HEK293 (cell line): ENCODE measurements around the gene ARL16.
A peak's percentile ranks its signal among the peaks of the same experiment; 100 is the strongest.

Experiments
- BCL11B ChIP-seq: fragments of 450-650 bp; formaldehyde crosslinking; IDR thresholded peaks from 2 replicates; pipeline ENCODE4 v1.5.1; 2016; ENCODE audit warnings: low read depth, missing biosample characterization, missing genetic modification characterization
- GLI2 ChIP-seq: fragments of 450-650 bp; formaldehyde crosslinking; IDR thresholded peaks from 2 replicates; pipeline ENCODE4; 2017; ENCODE audit warnings: missing biosample characterization, missing genetic modification characterization, low read depth, borderline replicate concordance
- GLIS1 ChIP-seq: fragments of 450-650 bp; formaldehyde crosslinking; IDR thresholded peaks from 2 replicates; pipeline ENCODE4 v1.5.1; 2016; ENCODE audit warnings: missing biosample characterization, missing genetic modification characterization
- HOXC10 ChIP-seq: sonication (generic); formaldehyde crosslinking; IDR thresholded peaks from 2 replicates; pipeline ENCODE4 v1.8.1; 2023; ENCODE audit warnings: mild to moderate bottlenecking, missing genetic modification reagents
- HOXD13 ChIP-seq: sonication (generic); formaldehyde crosslinking; IDR thresholded peaks from 2 replicates; pipeline ENCODE4 v1.8.0; 2022; ENCODE audit warnings: missing genetic modification reagents, borderline replicate concordance
- MYNN ChIP-seq: fragments of 450-650 bp; formaldehyde crosslinking; IDR thresholded peaks from 2 replicates; pipeline ENCODE4 v1.5.1; 2016; ENCODE audit warnings: missing biosample characterization, missing genetic modification characterization, borderline replicate concordance
- TRIM28 ChIP-seq: IDR thresholded peaks from 2 replicates; pipeline ENCODE4 v1.6.1; 2011; ENCODE audit warnings: low read length, control low read depth, borderline replicate concordance
- ZBTB21 ChIP-seq: fragments of 450-650 bp; formaldehyde crosslinking; IDR thresholded peaks from 2 replicates; pipeline ENCODE4 v1.5.1; 2017; ENCODE audit warnings: missing biosample characterization, missing genetic modification characterization
- ZBTB7A ChIP-seq: fragments of 450-650 bp; formaldehyde crosslinking; IDR thresholded peaks from 2 replicates; pipeline ENCODE4 v1.5.1; 2016; ENCODE audit warnings: low read depth, missing biosample characterization, missing genetic modification characterization
- ZNF202 ChIP-seq: fragments of 450-650 bp; formaldehyde crosslinking; IDR thresholded peaks from 2 replicates; pipeline ENCODE4 v1.5.1; 2016; ENCODE audit warnings: missing biosample characterization, missing genetic modification characterization, borderline replicate concordance
- ZNF211 ChIP-seq: fragments of 450-650 bp; formaldehyde crosslinking; IDR thresholded peaks from 2 replicates; pipeline ENCODE4 v1.5.1; 2016; ENCODE audit warnings: low read depth, missing biosample characterization, missing genetic modification characterization
- ZNF292 ChIP-seq: fragments of 450-650 bp; formaldehyde crosslinking; IDR thresholded peaks from 2 replicates; pipeline ENCODE4 v1.5.1; 2016; ENCODE audit warnings: low read depth, missing biosample characterization, missing genetic modification characterization, borderline replicate concordance
- ZNF354C ChIP-seq: fragments of 450-650 bp; formaldehyde crosslinking; IDR thresholded peaks from 2 replicates; pipeline ENCODE4 v1.5.1; 2016; ENCODE audit warnings: missing biosample characterization, missing genetic modification characterization, low read depth, borderline replicate concordance
- ZNF37A ChIP-seq: fragments of 450-650 bp; IDR thresholded peaks from 2 replicates; pipeline ENCODE4 v1.5.1; 2018; ENCODE audit warnings: missing biosample characterization, missing genetic modification characterization
- ZNF510 ChIP-seq: fragments of 450-650 bp; formaldehyde crosslinking; IDR thresholded peaks from 2 replicates; pipeline ENCODE4 v1.5.1; 2018; ENCODE audit warnings: mild to moderate bottlenecking, missing genetic modification characterization, missing biosample characterization; ENCODE audit not compliant: insufficient replicate concordance
- ZNF514 ChIP-seq: fragments of 450-650 bp; formaldehyde crosslinking; IDR thresholded peaks from 2 replicates; pipeline ENCODE4 v1.5.1; 2016; ENCODE audit warnings: missing biosample characterization, missing genetic modification characterization
- ZNF585B ChIP-seq: fragments of 450-650 bp; formaldehyde crosslinking; IDR thresholded peaks from 2 replicates; pipeline ENCODE4 v1.5.1; 2016; ENCODE audit warnings: missing biosample characterization, missing genetic modification characterization
- ZNF626 ChIP-seq: fragments of 450-650 bp; sonication (Bioruptor Pico); formaldehyde crosslinking; IDR thresholded peaks from 2 replicates; pipeline ENCODE4 v1.5.1; 2018; ENCODE audit warnings: missing biosample characterization, missing genetic modification characterization, inconsistent platforms
- ZNF629 ChIP-seq: fragments of 450-650 bp; formaldehyde crosslinking; IDR thresholded peaks from 2 replicates; pipeline ENCODE4 v1.5.1; 2017; ENCODE audit warnings: missing biosample characterization, missing genetic modification characterization
- ZNF658 ChIP-seq: fragments of 450-650 bp; formaldehyde crosslinking; IDR thresholded peaks from 2 replicates; pipeline ENCODE4; 2016; ENCODE audit warnings: missing biosample characterization, missing genetic modification characterization
- ZNF660 ChIP-seq: fragments of 450-650 bp; IDR thresholded peaks from 2 replicates; pipeline ENCODE4 v1.5.1; 2018; ENCODE audit warnings: missing biosample characterization, mild to moderate bottlenecking, missing genetic modification characterization
- ZNF768 ChIP-seq: fragments of 450-650 bp; formaldehyde crosslinking; IDR thresholded peaks from 2 replicates; pipeline ENCODE4 v1.5.1; 2018; ENCODE audit warnings: missing biosample characterization, mild to moderate bottlenecking, missing genetic modification characterization
- ZSCAN23 ChIP-seq: fragments of 450-650 bp; formaldehyde crosslinking; IDR thresholded peaks from 2 replicates; pipeline ENCODE4 v1.5.1; 2016; ENCODE audit warnings: missing biosample characterization, missing genetic modification characterization
- TF ChIP-seq, protein P1 (sequence below): fragments of 450-650 bp; formaldehyde crosslinking; IDR thresholded peaks from 2 replicates; pipeline ENCODE4 v1.5.1; 2016; ENCODE audit warnings: missing biosample characterization, missing genetic modification characterization
- TF ChIP-seq, protein P2 (sequence below): fragments of 450-650 bp; formaldehyde crosslinking; IDR thresholded peaks from 2 replicates; pipeline ENCODE4 v1.5.1; 2016; ENCODE audit warnings: missing biosample characterization, missing genetic modification characterization
- TF ChIP-seq, protein P3 (sequence below): fragments of 450-650 bp; formaldehyde crosslinking; IDR thresholded peaks from 2 replicates; pipeline ENCODE4 v1.5.1; 2016; ENCODE audit warnings: missing biosample characterization, missing genetic modification characterization
- TF ChIP-seq, protein P4 (sequence below): fragments of 450-650 bp; IDR thresholded peaks from 2 replicates; pipeline ENCODE4 v1.5.1; 2018; ENCODE audit warnings: missing biosample characterization, missing genetic modification characterization
- TF ChIP-seq, protein P5 (sequence below): fragments of 450-650 bp; formaldehyde crosslinking; IDR thresholded peaks from 2 replicates; pipeline ENCODE4 v1.5.1; 2016; ENCODE audit warnings: missing biosample characterization, missing genetic modification characterization
- TF ChIP-seq, protein P6 (sequence below): fragments of 450-650 bp; formaldehyde crosslinking; IDR thresholded peaks from 2 replicates; pipeline ENCODE4 v1.5.1; 2016; ENCODE audit warnings: missing biosample characterization, missing genetic modification characterization

ARL16 gene

DNA sequence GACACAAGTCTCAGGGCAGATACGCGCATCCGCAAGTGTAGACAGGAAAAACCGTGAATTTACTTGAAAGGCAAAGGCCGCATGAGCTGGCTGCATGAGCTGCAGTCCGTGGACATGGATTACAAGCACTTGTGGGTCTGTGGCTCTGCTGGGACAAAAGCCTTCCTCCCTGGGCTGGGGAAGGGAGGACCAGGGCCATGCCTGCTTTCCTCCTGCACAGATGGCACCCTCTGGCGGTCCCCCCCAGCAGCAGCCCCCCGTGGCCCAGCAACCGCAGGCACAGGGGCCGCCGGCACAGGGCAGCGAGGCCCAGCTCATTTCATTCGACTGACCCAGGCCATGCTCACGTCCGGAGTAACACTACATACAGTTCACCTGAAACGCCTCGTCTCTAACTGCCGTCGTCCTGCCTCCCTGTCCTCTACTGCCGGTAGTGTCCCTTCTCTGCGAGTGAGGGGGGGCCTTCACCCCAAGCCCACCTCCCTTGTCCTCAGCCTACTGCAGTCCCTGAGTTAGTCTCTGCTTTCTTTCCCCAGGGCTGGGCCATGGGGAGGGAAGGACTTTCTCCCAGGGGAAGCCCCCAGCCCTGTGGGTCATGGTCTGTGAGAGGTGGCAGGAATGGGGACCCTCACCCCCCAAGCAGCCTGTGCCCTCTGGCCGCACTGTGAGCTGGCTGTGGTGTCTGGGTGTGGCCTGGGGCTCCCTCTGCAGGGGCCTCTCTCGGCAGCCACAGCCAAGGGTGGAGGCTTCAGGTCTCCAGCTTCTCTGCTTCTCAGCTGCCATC is 17.9 kb upstream of the ARL16 start (continued):
- TF ChIP-seq, protein P1, sequence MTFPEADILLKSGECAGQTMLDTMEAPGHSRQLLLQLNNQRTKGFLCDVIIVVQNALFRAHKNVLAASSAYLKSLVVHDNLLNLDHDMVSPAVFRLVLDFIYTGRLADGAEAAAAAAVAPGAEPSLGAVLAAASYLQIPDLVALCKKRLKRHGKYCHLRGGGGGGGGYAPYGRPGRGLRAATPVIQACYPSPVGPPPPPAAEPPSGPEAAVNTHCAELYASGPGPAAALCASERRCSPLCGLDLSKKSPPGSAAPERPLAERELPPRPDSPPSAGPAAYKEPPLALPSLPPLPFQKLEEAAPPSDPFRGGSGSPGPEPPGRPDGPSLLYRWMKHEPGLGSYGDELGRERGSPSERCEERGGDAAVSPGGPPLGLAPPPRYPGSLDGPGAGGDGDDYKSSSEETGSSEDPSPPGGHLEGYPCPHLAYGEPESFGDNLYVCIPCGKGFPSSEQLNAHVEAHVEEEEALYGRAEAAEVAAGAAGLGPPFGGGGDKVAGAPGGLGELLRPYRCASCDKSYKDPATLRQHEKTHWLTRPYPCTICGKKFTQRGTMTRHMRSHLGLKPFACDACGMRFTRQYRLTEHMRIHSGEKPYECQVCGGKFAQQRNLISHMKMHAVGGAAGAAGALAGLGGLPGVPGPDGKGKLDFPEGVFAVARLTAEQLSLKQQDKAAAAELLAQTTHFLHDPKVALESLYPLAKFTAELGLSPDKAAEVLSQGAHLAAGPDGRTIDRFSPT (tag by site-specific recombination), result peak; percentile 44; the same call in 1 of the 2 replicates
- TF ChIP-seq ZNF292 (tag by site-specific recombination), result no peak
- TF ChIP-seq, protein P2, sequence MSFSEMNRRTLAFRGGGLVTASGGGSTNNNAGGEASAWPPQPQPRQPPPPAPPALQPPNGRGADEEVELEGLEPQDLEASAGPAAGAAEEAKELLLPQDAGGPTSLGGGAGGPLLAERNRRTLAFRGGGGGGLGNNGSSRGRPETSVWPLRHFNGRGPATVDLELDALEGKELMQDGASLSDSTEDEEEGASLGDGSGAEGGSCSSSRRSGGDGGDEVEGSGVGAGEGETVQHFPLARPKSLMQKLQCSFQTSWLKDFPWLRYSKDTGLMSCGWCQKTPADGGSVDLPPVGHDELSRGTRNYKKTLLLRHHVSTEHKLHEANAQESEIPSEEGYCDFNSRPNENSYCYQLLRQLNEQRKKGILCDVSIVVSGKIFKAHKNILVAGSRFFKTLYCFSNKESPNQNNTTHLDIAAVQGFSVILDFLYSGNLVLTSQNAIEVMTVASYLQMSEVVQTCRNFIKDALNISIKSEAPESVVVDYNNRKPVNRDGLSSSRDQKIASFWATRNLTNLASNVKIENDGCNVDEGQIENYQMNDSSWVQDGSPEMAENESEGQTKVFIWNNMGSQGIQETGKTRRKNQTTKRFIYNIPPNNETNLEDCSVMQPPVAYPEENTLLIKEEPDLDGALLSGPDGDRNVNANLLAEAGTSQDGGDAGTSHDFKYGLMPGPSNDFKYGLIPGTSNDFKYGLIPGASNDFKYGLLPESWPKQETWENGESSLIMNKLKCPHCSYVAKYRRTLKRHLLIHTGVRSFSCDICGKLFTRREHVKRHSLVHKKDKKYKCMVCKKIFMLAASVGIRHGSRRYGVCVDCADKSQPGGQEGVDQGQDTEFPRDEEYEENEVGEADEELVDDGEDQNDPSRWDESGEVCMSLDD (tag by site-specific recombination), result peak; percentile 67
- TF ChIP-seq, protein P3, sequence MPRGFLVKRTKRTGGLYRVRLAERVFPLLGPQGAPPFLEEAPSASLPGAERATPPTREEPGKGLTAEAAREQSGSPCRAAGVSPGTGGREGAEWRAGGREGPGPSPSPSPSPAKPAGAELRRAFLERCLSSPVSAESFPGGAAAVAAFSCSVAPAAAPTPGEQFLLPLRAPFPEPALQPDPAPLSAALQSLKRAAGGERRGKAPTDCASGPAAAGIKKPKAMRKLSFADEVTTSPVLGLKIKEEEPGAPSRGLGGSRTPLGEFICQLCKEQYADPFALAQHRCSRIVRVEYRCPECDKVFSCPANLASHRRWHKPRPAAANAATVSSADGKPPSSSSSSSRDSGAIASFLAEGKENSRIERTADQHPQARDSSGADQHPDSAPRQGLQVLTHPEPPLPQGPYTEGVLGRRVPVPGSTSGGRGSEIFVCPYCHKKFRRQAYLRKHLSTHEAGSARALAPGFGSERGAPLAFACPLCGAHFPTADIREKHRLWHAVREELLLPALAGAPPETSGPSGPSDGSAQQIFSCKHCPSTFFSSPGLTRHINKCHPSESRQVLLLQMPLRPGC, result no peak; the same call in 1 of the 2 replicates
- TF ChIP-seq ZSCAN23 (tag by site-specific recombination), result no peak
- TF ChIP-seq ZNF626, result no peak
- no peak for TF ChIP-seq ZNF585B (tag by site-specific recombination)
- TF ChIP-seq HOXD13 (CRISPR knock-in tag), result no peak; the same call in 1 of the 2 replicates
- TF ChIP-seq GLI2 (tag by site-specific recombination), result no peak
- TF ChIP-seq TRIM28, result no peak
- TF ChIP-seq ZNF202 (tag by site-specific recombination), result no peak
- TF ChIP-seq ZNF514 (tag by site-specific recombination), result no peak
- no peak for TF ChIP-seq ZNF510 (tag by site-specific recombination)
- no peak for TF ChIP-seq ZNF354C (tag by site-specific recombination)
- no peak for TF ChIP-seq BCL11B (tag by site-specific recombination)
- TF ChIP-seq ZNF37A, result no peak
- TF ChIP-seq ZNF658 (tag by site-specific recombination), result no peak
- TF ChIP-seq, protein P4, sequence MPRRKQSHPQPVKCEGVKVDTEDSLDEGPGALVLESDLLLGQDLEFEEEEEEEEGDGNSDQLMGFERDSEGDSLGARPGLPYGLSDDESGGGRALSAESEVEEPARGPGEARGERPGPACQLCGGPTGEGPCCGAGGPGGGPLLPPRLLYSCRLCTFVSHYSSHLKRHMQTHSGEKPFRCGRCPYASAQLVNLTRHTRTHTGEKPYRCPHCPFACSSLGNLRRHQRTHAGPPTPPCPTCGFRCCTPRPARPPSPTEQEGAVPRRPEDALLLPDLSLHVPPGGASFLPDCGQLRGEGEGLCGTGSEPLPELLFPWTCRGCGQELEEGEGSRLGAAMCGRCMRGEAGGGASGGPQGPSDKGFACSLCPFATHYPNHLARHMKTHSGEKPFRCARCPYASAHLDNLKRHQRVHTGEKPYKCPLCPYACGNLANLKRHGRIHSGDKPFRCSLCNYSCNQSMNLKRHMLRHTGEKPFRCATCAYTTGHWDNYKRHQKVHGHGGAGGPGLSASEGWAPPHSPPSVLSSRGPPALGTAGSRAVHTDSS (tag by site-specific recombination), result no peak; the same call in 1 of the 2 replicates
- no peak for TF ChIP-seq ZNF660 (tag by site-specific recombination)
- TF ChIP-seq, protein P5, sequence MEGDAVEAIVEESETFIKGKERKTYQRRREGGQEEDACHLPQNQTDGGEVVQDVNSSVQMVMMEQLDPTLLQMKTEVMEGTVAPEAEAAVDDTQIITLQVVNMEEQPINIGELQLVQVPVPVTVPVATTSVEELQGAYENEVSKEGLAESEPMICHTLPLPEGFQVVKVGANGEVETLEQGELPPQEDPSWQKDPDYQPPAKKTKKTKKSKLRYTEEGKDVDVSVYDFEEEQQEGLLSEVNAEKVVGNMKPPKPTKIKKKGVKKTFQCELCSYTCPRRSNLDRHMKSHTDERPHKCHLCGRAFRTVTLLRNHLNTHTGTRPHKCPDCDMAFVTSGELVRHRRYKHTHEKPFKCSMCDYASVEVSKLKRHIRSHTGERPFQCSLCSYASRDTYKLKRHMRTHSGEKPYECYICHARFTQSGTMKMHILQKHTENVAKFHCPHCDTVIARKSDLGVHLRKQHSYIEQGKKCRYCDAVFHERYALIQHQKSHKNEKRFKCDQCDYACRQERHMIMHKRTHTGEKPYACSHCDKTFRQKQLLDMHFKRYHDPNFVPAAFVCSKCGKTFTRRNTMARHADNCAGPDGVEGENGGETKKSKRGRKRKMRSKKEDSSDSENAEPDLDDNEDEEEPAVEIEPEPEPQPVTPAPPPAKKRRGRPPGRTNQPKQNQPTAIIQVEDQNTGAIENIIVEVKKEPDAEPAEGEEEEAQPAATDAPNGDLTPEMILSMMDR (tag by site-specific recombination), result peak; percentile 90
- peak; percentile 79 for TF ChIP-seq GLIS1 (tag by site-specific recombination)
- TF ChIP-seq ZNF629, result no peak
- no peak; the same call in 1 of the 2 replicates for TF ChIP-seq MYNN (tag by site-specific recombination)
- TF ChIP-seq, protein P6, sequence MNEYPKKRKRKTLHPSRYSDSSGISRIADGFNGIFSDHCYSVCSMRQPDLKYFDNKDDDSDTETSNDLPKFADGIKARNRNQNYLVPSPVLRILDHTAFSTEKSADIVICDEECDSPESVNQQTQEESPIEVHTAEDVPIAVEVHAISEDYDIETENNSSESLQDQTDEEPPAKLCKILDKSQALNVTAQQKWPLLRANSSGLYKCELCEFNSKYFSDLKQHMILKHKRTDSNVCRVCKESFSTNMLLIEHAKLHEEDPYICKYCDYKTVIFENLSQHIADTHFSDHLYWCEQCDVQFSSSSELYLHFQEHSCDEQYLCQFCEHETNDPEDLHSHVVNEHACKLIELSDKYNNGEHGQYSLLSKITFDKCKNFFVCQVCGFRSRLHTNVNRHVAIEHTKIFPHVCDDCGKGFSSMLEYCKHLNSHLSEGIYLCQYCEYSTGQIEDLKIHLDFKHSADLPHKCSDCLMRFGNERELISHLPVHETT (tag by site-specific recombination), result no peak
- no peak for TF ChIP-seq HOXC10
- no peak for TF ChIP-seq ZBTB21 (tag by site-specific recombination)
- TF ChIP-seq ZBTB7A (tag by site-specific recombination), result no peak
- no peak for TF ChIP-seq ZNF768 (tag by site-specific recombination)
- no peak for TF ChIP-seq ZNF211 (tag by site-specific recombination)
